ENCODE data around the gene SELE.

Gene SELE

DNA sequence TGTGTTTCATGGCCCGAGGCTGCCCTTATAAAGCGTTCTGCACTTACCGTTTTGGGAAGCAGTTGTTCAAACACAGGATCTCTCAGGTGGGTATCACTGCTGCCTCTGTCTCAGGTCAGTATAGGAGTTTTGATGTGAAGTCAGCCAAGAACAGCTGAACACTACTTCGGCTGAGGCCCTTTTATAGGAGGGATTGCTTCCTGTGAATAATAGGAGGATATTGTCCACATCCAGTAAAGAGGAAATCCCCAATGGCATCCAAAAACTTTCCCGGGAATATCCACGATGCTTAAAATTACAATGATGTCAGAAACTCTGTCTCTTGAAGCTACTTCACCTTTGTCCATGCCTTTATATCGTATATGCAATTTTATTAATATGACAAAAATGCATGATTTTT is at the start of gene SELE:
Gene SELE (minus strand): TSS at position 156 of the 400 bp plus-strand sequence. CDS start 467 bp downstream, outside the sequence.
- no peak for DNase-seq

DNA sequence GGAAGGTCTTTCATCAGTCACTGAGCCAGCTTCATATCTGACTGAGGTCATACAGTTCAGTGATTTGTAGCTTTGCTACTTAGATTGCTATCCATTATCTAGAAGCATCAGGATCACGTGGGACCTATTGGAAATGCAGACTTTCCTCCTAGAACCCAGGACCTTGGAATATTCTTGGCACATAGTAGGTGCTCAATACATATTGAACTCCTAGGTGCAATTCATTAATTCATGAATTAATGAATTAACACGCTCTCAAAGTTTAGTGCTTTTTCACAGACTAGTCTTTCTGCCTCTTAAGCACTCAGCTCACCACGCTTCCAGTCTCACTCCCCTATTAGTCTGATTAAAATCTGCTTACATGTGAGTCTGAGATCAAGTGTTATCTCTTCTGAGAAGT is 48.7 kb upstream of the SELE start:
- DNase-seq = no peak

- no peak for DNase-seq
Measured at GRCh38 chr1:169779970-169780369, 46.1 kb upstream of the SELE start.

- DNase-seq = no peak
Measured at GRCh38 chr1:169779150-169779549, 45.3 kb upstream of the SELE start.

GRCh38 chr1:169776440-169776839 is 42.6 kb upstream of the SELE start:
- DNase-seq = no peak

DNA sequence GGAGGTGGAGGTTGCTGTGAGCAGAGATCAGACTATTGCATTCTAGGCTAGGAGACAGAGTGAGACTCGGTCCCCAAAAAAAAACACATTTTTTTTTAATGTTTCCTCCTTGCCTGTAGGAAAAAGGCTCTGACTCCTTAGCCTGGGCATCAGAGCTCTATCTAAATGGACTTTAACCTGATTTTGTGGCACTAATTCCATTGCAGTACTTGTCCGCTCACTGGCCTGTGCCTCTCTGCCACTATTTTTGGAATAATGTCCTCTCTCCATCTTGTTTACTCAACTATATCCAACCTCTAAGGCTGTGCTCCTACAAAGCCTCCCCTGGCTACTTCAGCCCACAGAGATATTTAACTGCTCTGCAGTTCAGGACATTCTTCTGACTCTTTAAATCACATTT is 34.3 kb upstream of the SELE start:
- DNase-seq = no peak

DNA sequence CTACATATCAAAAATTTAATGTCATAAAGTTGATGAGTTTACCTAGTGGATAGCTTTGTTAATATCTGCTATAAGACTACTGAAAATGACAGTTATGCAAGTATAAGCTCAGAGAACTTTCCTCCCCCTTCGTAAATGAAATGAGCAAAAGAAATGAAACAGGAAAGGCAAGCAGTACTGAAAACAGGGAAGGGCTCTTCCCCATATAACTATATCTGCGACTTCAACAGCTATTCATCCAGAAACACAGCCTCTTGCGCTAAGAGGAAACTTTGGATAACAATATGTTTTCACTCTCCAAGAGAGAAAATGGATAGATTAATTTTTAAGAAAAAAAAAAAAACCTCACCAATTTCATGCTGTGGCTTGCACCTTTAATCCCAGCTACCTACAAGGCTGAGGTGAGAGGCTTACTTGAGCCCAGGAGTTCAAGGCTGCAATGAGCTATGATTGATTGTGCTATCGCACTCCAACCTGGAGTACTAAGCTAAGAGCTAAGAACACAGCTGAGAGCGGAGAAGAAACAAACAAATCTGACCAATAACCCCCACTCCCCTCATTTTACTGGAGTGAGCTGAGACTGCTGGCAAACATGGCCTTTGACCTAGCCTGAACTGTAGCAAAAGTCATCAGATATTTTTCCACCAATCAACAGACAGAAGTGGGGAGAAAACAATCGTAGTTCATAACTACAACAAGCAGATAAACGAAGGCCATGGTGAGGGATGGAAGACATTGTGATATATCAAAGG is 31.9 kb upstream of the SELE start:
- no peak for DNase-seq

DNA sequence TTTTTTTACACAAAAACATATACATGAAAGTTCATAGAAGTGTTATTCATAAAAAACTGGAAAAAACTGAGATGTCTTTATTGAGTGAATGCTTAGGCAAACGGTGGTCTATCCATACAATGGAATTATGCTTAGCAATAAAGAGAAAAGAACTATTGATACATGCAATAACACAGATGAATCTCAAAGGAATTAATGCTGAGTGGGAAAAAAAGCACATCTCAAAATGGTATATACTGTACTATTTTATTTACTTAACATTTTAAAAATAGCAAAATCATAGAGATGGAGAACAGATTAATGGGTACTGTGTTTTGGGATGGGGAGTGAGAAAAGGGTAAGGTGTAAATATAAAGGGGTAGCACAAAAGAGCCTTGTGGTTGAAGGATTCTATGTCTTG is 31.0 kb upstream of the SELE start:
- no peak for DNase-seq

DNA sequence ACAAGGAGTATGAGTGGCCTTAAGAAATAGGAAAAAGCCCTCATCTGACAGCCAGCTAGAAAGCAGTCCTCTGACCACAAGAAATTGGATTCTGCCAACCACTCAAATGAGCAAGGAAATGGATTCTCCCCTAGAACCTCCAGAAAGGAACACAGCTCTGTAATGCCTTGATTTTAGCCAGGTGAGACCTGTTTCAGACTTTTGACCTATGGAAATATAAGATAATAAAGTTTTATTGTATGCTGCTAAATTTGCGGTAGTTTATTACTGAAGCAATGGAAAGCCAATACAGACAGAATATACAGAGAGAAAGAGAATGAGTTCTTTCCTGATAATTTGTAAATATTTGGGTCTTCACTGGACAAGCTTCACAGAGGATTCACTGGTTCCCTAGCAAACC is 28.8 kb upstream of the SELE start:
- no peak for DNase-seq

GRCh38 chr1:169759038-169759437 is 25.2 kb upstream of the SELE start:
- DNase-seq = no peak

- no peak for DNase-seq
Measured at GRCh38 chr1:169753549-169753948, 19.7 kb upstream of the SELE start.

DNA sequence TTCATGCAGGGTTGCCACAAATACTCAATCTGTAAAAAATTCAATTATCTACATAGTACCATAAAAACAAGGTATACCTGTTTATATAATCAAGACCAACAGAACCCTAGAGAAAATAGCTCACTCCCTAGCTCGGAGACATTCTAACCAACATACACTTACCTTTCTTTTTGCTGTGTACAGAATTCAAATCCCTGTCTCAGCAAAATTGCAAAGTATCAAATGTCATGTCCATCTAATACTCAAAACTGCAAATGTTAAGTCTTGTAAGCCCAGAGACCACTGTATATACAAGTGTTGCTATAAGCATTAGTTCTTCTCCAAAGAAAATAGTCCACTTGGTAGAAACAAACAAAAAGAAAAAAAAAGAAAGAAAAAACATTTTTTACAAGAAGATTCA is 16.2 kb upstream of the SELE start:
- no peak for DNase-seq

DNA sequence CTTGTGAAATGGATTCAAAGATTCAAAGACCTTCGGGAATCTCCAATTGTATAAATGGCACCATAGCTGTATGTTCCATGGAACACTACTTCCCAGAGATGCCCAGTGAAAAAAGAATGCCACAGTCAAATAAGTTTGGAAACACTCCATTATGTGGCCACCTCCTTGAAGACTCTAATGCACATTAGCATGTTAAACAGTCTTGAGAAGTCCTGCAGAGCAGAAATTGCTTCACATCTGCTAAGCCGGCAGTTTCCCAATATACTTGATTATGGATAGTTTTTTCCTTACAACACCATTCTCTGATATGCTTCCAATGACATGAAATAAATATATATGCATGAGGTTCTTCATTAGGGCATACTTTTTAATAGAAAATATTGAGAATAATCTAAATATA is 12.7 kb upstream of the SELE start:
- no peak for DNase-seq

DNA sequence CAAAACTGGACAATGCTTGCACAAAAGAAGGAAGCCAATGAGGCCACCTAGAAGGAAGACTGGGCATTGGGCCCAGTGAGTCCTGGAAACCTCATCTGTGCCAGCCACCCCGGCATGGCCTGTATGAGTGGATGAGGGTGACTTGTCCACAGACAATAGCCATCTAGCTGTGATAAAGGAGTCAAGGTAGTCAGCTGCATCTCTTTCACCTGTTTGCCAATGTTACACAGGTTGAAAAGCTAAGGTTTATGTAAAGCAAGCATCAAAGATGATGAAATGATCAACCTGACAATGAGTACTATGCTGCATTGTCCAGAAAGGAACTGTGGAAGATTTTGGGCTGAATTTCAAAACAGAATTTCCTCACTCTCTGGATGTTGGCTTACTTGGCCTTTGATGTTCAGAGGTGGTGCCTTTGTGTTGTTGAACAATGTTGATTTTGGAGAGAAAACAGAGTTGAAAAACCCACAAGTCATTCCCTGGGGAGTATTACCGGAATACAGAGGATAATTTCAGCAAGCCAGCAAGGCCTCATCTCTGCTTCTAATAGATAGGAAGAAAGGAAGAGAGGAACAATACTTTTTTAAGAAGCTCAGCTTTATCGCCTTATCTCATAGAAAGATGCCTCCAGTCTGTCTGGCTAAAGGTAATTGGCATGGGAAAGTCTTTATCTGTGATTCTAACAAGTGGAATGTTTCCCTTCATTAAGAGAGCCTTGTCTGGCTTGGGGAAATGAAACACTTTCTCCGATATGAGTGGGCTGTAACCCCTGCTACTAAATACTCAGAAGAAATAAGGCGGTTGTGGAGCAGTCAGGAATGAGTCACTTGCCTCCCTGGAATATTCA is 11.4 kb upstream of the SELE start:
- no peak for DNase-seq

GRCh38 chr1:169741666-169742394 is 8.0 kb upstream of the SELE start:
- no peak for DNase-seq

- DNase-seq = no peak
Measured at GRCh38 chr1:169739980-169740379, 6.1 kb upstream of the SELE start.

GRCh38 chr1:169731446-169731845 is 2.4 kb downstream of the SELE start:
- DNase-seq = no peak

DNA sequence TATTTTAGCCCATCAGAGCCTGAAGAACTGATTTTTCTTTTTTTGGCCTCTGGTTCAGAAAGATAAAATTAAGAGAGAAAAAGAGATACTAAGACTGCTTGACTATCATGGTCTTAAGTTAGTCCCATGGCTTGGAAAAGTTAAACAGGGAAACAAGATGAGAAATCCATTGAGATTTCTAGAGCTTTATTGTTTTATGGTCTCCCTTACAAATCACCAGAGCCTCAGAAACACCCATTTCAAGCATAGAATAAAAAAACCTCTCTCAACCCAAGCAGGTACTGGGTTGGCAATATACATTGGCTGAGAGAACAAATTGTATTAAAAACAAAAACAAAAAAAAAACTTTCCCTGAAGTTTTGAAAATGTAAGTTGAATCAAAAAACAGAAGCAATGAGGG is 3.9 kb downstream of the SELE start:
- DNase-seq = no peak

DNA sequence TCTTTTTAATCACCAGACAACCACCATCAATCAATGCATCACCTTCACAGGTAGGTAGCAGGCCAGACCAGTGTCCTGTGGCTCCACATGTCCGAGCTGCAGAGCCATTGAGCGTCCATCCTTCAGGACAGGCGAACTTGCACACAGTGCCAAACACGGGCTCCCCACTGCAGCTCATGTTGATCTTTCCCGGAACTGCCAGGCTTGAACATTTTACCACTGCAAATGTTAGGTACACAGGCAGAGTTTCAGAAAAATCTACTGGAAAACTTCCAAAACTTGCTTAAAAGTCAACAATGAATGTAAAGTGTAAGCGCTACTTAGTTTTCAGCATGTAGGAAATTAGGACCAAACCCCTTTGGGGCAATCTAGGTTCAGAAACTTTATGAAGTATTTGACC is 6.6 kb downstream of the SELE start:
- no peak for DNase-seq

DNA sequence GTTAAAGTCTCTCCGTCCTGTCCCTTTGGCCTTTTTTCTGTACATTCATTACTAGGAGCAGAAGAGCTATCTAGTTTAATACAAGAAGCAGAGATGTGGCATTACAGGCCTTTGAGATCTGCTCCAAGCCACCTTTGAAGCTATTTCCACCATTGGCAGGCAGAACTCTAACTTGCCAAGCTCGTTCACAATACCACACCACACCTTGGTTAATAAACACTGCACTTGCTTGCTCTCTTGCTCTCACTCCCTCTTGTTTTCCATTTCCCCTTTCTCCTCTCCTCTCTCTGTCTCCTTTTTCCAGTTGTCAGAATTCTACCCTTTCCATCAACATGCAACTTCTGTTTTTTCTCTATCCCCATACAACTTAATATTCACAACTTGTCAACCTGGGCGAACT is 7.0 kb downstream of the SELE start:
- no peak for DNase-seq

DNA sequence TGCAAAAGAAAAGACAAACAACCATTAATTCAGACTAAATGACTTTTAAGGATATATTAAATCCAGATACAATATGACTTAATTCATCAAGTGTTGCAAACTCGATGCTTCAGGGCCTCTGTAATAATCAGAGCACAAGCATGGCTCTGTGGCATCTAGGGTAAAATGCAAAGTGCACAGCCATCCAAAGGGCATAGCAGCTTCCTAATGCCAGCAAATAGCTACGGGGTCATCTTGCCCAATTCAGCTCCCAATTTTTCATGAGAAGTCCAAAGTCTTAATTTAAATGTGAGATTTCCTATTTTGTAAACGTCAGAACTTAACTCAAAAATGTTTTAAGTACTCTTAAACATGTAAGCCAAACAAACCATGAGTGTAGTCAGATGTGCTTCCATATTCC is 7.9 kb downstream of the SELE start:
- DNase-seq = no peak

DNA sequence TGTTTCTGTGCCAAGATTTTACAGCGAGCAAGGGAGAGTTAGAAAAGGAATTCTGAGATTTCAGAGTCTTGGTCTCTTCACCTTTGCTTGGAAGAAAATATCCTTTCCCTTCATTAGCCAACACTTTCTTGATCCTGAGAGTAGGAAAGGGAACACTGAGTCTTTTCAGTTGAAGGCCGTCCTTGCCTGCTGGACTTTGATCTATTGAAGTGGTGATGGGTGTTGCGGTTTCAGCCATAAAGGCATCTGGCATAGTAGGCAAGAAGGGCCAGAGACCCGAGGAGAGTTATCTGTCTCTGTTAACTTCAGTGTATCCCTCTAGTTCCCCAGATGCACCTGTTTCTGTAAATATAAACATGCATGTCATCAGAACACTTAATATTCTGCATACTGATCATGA is 9.7 kb downstream of the SELE start:
- no peak for DNase-seq

GRCh38 chr1:169723763-169724162 is 10.1 kb downstream of the SELE start:
- DNase-seq = no peak

DNA sequence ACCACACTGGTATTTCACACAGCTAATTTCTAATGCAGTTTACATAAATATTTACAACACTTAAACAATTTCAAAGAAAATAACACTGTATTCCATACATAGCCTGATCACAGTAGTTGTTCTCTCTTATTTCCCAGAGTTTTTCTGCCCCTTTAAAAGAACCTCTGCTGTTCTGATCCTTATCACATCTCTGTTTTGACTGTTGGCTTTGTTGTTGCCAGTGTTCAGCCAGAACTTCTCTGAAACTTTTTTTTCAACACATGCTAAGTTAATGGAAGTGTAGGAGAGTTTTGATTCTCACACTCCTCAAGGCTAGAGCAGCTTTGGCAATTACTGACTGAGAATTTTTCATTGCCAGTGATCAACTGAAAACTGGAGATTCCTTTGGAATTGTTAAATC is 11.1 kb downstream of the SELE start:
- DNase-seq = no peak
